Endothelial cell (in vitro differentiated cells): Measurements from ENCODE around the gene AFG3L2. TPM values are rescaled to one million over a fixed set of nuclear protein-coding genes. Genes with fewer than 3 reads are reported as not detected.
A peak's percentile ranks its signal among the peaks of the same experiment; 100 is the strongest.

ENCODE experiments used
- DNase-seq: peaks from one replicate; pipeline ENCODE4 v3.0.0; 2021; ENCODE audit warnings: low spot score
- H3K27ac Mint-ChIP-seq: one replicate; pipeline ENCODE4 v1.8.0; 2021; ENCODE audit warnings: mixed read lengths, inconsistent platforms; ENCODE audit not compliant: unreplicated experiment
- H3K27me3 Mint-ChIP-seq: one replicate; pipeline ENCODE4 v1.8.0; 2021; ENCODE audit warnings: mild to moderate bottlenecking, moderate library complexity, mixed read lengths, inconsistent platforms; ENCODE audit not compliant: unreplicated experiment
- H3K36me3 Mint-ChIP-seq: one replicate; pipeline ENCODE4 v1.8.0; 2021; ENCODE audit warnings: mild to moderate bottlenecking, low read depth, mixed read lengths, inconsistent platforms; ENCODE audit not compliant: unreplicated experiment
- H3K4me1 Mint-ChIP-seq: one replicate; pipeline ENCODE4 v1.8.0; 2021; ENCODE audit warnings: mild to moderate bottlenecking, mixed read lengths, inconsistent platforms; ENCODE audit not compliant: unreplicated experiment
- H3K4me3 Mint-ChIP-seq: one replicate; pipeline ENCODE4 v1.8.0; 2021; ENCODE audit warnings: mild to moderate bottlenecking, mixed read lengths, inconsistent platforms; ENCODE audit not compliant: unreplicated experiment
- H3K9me3 Mint-ChIP-seq: one replicate; pipeline ENCODE4 v1.8.0; 2021; ENCODE audit warnings: mixed read lengths, inconsistent platforms; ENCODE audit not compliant: unreplicated experiment
- total RNA-seq: library from RNA; stranded (reverse); fragmentation: NEBNext Ultra II Directional; extraction: Animal tissue kit (Norgen Biotek cat#: 25700); gene quantifications from one replicate; pipeline ENCODE4 v1.2.1, GENCODE V29; 2021; ENCODE audit not compliant: unreplicated experiment
- TF ChIP-seq, protein P1 (sequence below): fragments of 200-600 bp; sonication (generic); IDR thresholded peaks from one replicate; pipeline ENCODE4 v1.5.0; 2021; ENCODE audit warnings: antibody characterized with exemption; ENCODE audit not compliant: unreplicated experiment

AFG3L2 gene
- total RNA-seq, 1 donor from 2014 or later, result 47.7 TPM

- no peak for DNase-seq
- Mint-ChIP-seq H3K4me1 (peaks cover 40% of the 10 kb centered on the region), H3K27me3 (peaks cover 6% of the 10 kb centered on the region), H3K9me3 (no peaks in the 10 kb centered on the region), H3K36me3 (peaks cover 17% of the 10 kb centered on the region), H3K4me3 (no peak overlapping the region), H3K27ac (peak overlapping the region; percentile 6)
- TF ChIP-seq, protein P1, sequence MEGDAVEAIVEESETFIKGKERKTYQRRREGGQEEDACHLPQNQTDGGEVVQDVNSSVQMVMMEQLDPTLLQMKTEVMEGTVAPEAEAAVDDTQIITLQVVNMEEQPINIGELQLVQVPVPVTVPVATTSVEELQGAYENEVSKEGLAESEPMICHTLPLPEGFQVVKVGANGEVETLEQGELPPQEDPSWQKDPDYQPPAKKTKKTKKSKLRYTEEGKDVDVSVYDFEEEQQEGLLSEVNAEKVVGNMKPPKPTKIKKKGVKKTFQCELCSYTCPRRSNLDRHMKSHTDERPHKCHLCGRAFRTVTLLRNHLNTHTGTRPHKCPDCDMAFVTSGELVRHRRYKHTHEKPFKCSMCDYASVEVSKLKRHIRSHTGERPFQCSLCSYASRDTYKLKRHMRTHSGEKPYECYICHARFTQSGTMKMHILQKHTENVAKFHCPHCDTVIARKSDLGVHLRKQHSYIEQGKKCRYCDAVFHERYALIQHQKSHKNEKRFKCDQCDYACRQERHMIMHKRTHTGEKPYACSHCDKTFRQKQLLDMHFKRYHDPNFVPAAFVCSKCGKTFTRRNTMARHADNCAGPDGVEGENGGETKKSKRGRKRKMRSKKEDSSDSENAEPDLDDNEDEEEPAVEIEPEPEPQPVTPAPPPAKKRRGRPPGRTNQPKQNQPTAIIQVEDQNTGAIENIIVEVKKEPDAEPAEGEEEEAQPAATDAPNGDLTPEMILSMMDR, result no peak
These were observed 5.4 kb downstream of the AFG3L2 start for GRCh38 chr18:12371590-12371989.

- H3K9me3 Mint-ChIP-seq, result no peaks in the 10 kb centered on the region
- TF ChIP-seq, protein P1, result no peak
- no peak overlapping the region for H3K4me3 Mint-ChIP-seq
- peaks cover 33% of the 10 kb centered on the region for H3K4me1 Mint-ChIP-seq
- H3K36me3 Mint-ChIP-seq, result peaks cover 22% of the 10 kb centered on the region
- peak overlapping the region; percentile 95 for H3K27ac Mint-ChIP-seq
- no peaks in the 10 kb centered on the region for H3K27me3 Mint-ChIP-seq
- DNase-seq, result no peak
These were observed 7.8 kb downstream of the AFG3L2 start for GRCh38 chr18:12369211-12369610.

GRCh38 chr18:12366784-12367183 lies 10.2 kb downstream of the AFG3L2 start:
- H3K36me3 Mint-ChIP-seq, result peaks cover 30% of the 10 kb centered on the region
- H3K9me3 Mint-ChIP-seq, result no peaks in the 10 kb centered on the region
- peak overlapping the region; percentile 78 for H3K27ac Mint-ChIP-seq
- peaks cover 23% of the 10 kb centered on the region for H3K4me1 Mint-ChIP-seq
- peak overlapping the region; percentile 44 for H3K4me3 Mint-ChIP-seq
- TF ChIP-seq, protein P1, result no peak
- no peak for DNase-seq
- H3K27me3 Mint-ChIP-seq, result no peaks in the 10 kb centered on the region

DNA sequence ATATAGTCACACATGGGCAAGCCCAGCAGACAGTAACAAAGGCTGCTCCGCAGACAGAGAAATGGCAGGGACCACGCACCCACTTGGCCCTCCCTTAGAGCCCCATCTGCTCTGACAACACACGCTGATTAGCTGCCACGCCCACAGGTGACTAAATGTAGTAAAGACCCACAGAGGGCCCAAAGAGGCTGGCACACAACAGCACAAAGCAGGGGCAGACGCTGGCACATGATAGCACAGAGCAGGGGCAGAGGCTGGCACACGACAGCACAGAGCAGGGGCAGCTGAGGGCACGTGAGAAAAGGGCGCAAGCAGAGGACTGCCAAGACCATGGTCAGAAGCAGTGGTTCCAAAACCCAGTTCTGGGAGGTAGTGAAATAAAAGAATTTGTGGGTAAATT lies 10.6 kb downstream of the AFG3L2 start:
- peaks cover 32% of the 10 kb centered on the region for H3K36me3 Mint-ChIP-seq

GRCh38 chr18:12362473-12363174 lies 14.4 kb downstream of the AFG3L2 start:
- no peak for DNase-seq
- no peaks in the 10 kb centered on the region for H3K27me3 Mint-ChIP-seq
- no peak overlapping the region for H3K27ac Mint-ChIP-seq
- TF ChIP-seq, protein P1, result no peak
- peaks cover 12% of the 10 kb centered on the region for H3K4me1 Mint-ChIP-seq
- H3K9me3 Mint-ChIP-seq, result no peaks in the 10 kb centered on the region
- H3K36me3 Mint-ChIP-seq, result peaks cover 39% of the 10 kb centered on the region
- no peak overlapping the region for H3K4me3 Mint-ChIP-seq

More for the DNA sequence above, 10.6 kb downstream of the AFG3L2 start:
- Mint-ChIP-seq H3K9me3 (no peaks in the 10 kb centered on the region), H3K4me1 (peaks cover 23% of the 10 kb centered on the region), H3K27ac (no peak overlapping the region), H3K4me3 (peak overlapping the region; percentile 37), H3K27me3 (no peaks in the 10 kb centered on the region)
- TF ChIP-seq, protein P1, result no peak
- DNase-seq, result no peak
